Stimulated activated CD4-positive, alpha-beta T cell treated with anti-CD3 and anti-CD28 coated beads, Interleukin-4, amount 100 ng/mL, for 1 hour (primary cell): ENCODE data around the gene RNF19B.
"Not testable (repeated sequence)": the region's sequence is repeated elsewhere in the genome, so short reads cannot be mapped to it uniquely, and the experiment has no call there.

ENCODE experiments used
- DNase-seq: peaks from one replicate; pipeline ENCODE4 v3.0.0-alpha.2; 2020

The RNF19B gene

DNA sequence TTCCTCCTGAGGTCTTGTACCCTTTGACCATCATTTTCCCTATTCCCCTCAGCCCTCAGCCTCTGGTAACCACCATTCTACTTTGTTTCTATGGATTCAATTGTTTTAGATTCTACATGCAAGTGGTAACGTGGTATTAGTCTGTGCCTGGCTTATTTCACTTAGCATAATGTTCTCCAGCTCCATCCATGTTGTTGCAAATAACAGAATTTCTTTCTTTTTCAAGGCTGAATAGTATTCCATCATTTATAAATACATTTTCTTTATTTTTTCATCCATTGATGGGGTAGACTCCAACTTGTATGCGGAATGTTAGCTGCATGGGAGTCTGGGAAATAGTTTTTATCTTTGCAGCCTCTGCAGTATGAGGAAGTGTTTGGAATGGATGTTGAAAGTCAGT, 37.2 kb downstream of the RNF19B start:
- DNase-seq: no peak

GRCh38 chr1:32926562-32926961, 38.0 kb downstream of the RNF19B start:
- no peak for DNase-seq

DNA sequence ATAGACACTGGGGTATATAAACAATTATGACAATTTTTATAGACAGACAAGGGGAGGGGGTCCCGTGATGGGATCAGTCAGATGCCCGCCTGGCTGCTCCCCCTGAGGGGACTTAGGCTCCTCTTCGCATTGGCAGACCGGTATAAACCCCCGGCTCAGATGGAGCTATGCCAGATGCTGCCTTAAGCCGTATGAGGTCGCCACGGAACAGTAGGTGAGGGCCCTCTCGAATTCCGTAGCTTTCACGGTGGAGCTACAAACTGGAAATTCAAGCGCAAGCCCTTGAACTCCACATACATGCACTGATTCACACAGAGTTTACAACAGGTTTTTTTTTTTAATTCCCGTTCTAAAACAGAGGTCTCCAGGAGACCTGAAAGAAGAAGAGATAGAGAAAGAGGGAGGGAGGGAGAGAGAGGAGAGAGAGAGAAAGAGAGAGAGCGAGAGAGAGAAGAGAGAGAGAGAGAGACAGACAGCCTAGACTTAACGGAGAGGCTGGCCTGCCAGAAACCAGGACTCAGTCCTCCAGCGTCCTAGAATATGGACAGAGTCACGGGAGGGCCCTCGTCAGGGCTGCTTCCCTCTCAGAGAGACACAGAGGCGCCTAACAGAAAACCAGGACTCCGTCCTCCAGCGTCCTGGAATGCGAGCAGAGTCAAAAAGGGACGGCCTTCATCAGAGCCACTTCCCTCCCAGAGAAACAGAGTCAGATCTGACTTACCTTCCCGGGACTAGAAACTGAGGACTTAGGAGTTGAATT, 39.0 kb downstream of the RNF19B start:
- DNase-seq: no peak

GRCh38 chr1:32924881-32925344, 39.7 kb downstream of the RNF19B start:
- DNase-seq: no peak

GRCh38 chr1:32920833-32921232, 43.8 kb downstream of the RNF19B start:
- no peak for DNase-seq

DNA sequence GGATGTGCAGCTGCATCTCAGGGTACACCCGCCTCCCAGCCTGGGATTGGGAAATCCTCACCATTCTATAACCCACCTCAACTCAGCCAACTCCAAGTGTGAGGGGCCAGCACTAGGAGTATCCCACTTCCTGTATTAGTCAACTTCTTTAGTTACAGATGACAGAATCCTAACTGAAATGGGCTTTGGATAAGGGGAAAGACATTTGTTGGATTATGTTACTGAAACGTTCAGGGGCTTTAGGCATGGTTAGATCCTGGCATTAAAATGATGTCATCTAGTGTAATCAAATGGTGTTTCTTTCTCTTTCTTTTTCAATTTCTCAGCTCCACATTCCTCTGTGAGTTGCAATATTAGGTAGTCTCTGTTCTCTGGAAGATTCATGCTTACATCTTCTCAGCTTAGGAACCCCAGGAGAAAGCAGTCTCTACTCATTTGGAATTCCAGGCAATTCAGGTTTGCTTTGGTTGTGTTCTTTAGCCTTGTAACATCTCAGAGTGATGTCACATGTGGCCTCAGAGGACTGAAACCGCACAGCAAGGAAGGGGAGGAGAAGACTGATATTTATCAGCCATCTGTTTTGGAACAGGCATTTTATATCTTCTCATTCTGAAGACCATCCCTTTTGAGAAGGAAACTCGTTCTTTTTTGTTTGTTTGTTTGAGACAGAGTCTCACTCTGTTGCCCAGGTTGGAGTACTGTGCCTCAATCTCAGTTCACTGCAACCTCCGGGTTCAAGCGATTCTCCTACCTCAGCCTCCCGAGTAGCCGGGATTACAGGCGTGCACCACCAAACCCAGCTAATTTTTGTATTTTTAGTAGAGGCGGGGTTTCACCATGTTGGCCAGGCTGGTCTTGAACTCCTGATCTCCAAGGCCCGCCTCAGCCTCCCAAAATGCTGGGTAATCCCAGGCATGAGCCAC, 44.5 kb downstream of the RNF19B start:
- no peak for DNase-seq

DNA sequence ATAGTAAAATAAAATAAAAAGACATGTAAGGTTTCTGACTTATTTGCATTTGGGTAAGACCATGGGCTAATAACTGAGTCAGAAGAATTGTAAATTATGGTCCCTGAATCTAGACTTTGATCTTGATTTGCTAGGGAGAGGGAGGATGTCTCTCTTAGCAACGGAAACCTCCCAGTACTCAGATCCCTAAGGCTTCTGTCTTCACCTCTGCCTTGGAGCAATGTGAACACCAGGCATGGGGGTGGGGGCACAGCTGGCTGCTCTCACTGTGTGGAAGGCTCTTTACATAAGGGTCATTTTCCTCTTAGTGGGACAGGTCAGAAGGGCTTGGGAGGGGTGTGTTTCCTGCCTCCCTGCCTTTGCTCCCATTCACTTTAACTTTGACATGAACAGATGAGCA, 46.4 kb downstream of the RNF19B start:
- DNase-seq: no peak

DNA sequence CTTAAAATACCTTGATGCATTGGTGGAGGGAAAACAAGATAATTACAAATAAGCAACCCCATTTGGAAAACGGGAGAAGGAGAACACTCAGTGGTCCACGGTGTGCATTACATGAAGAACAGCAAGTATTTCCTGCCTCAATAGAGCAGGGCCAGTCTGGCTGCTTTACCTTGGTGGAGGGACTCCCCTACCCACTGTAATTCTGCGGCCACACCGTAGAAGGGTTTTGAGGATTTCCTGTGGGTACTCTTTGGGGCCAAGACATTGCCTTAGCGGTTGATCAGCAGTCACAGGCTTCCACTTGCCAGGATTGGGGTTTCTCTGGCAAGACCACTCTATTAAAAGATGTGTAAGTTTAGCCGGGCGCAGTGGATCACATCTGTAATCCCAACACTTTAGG, 47.1 kb downstream of the RNF19B start:
- DNase-seq: no peak

DNA sequence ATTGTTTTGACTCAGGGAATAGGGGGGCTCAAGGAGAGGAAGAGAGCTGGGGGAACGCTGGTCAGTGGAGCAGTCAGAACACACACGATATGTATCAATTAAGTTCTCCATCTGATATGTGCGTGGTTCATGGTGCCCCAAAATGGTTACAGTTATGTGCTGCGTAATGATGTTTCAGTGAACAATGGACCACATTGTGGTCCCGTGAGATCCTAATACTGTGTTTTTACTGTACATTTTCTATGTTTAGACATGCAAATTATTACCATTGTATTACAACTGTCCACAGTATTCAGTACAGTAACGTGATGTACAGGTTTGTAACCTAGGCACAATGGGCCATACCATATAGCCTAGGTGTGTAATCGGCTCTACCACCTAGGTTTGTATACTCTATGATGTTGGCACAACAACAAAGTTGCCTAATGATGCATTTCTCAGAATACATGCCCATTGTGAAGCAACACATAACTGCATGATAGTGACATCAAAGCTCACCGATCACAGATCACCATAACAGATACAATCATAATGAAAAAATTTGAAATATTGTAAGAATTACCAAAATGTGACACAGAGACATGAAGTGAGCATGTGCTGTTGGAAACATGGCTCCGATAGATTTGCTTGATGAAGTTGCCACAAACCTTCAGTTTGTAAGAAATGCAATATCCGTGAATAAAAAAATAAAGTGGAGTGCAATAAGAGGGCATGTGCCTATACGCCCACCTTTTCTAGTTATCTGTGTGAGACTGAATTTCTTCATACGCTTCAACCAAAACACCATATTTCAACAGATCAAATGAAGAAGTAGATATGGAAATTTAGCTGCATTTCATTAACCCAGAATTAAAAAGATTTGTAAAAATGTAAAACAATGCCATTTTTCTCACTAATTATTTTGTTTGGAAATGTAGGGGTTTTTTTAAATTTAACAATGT, 48.6 kb downstream of the RNF19B start:
- DNase-seq: no peak

- DNase-seq: no peak
Measured at GRCh38 chr1:32910319-32910718, 54.3 kb downstream of the RNF19B start.

DNA sequence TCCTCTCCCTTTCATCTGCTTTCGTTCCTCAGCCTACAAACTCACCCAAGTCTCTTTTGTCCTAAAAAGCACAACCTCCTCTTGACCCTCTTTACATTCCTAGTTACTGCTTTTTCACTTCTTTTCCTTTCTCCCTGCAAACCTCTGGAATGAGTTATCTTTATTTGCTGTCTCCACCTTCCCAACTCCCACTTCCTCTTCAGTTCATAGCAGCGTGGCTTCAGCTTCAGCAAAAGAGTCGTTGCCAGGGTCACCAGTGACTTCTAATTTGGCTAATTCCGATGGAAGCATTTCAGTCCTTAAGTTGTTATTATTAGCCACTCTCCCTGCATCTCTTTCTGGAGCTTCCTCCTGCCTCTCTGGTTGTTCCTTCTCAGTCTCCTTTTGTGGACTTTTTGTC, 57.2 kb downstream of the RNF19B start:
- DNase-seq: no peak

- no peak for DNase-seq
Measured at GRCh38 chr1:32906654-32907053, 58.0 kb downstream of the RNF19B start.

GRCh38 chr1:32905588-32905987, 59.0 kb downstream of the RNF19B start:
- not testable (repeated sequence) for DNase-seq

DNA sequence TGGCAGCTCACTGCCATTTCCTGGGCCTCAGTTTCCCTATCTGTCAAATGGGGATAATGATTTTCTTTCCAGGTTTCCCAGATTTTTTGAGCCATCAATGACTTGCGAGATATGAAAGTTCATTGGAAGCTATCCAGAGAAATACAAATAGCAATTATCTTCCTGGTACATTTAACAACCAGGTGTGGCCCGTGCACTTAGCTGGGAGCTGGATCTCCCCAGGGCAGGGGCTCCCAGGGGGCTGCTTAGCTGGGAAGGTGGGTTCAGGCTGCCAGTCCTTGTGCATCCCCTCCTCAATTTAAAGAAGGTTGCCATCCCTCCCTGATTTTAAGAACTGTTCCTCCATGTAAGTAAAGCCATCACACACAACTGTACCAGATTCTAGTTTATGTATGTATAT, 59.8 kb downstream of the RNF19B start:
- DNase-seq: no peak

- no peak for DNase-seq
Measured at GRCh38 chr1:32903991-32904785, 60.4 kb downstream of the RNF19B start.

GRCh38 chr1:32902535-32902920, 62.1 kb downstream of the RNF19B start:
- no peak for DNase-seq

DNA sequence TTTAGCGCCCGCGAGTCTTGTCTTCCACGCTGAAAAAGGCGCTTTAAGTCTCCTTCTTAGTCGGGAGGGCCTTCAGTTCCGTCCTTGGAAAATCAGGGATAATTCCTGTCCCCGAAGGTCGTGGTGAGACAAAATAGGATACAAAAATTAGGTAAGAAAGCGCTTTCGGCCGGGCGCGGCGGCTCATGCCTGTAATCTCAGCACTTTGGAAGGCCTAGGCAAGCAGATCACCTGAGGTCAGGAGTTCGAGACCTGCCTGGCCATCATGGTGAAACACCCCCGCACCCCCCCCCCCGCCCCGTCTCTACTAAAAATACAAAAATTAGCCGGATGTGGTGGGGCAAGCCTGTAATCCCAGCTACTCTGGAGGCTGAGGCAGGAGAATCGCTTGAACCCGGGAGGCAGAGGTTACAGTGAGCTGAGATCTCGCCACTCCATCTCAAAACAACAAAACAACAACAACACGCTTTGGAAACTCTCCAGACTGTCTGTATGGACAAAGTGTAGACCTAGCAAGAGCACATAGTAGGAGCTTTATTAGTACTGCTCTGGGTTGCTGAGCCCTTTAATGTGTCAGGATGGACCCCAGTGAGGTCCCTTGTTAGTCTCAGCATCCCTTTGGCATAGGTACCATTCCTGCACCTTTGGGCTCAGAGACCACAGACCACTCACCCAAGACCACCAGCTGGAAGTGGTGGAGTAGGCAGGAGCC, 62.6 kb downstream of the RNF19B start:
- DNase-seq: no peak

DNA sequence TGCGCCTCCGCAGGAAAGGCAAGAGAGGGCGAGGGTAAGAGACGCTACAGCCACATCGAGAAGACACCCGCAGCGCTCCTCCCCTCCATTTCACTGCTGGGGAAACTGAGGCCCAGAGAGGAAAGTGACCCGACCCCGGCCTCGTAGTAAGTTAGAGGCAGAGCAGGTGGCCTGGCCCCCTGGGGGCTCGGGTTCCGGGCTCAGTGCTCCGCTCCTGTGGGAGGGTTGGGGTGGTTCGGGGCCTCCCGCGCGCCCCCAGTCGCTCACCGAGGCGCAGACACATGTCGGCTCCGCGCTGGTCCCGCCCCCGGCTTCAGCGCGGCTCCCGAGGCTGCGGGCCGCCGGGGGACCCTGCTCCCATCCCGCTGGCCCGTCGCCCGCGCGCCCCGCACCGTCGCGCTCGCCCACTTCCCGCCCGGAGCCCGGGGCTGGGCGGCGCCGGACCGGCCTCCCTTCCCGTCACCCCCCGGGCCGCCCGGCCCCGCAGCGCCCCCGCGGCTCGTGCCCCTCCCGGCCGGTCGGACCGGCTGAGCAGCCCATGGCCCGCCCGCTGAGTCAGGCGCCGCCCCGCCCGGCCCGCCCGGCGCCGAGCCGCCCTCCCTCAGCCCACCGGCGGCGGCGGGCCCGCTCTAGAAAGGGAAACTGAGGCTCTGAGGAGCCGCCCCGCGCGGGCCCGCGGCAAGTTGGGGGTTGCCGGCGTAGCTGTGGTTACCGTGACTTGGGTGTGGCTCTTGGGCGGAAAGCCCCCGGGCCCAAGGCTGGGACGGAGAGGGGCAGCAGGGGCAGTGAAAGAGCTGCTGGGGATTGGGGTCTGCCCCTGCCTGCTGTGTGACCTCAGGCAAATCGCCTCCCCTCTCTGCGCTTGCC, 63.4 kb downstream of the RNF19B start, which contains the start of gene TMEM54:
TMEM54 (minus strand) TSS at position 434 of the 867 bp plus-strand sequence; CDS start at position 283, 151 bp downstream.
- DNase-seq: peak; percentile 18

DNA sequence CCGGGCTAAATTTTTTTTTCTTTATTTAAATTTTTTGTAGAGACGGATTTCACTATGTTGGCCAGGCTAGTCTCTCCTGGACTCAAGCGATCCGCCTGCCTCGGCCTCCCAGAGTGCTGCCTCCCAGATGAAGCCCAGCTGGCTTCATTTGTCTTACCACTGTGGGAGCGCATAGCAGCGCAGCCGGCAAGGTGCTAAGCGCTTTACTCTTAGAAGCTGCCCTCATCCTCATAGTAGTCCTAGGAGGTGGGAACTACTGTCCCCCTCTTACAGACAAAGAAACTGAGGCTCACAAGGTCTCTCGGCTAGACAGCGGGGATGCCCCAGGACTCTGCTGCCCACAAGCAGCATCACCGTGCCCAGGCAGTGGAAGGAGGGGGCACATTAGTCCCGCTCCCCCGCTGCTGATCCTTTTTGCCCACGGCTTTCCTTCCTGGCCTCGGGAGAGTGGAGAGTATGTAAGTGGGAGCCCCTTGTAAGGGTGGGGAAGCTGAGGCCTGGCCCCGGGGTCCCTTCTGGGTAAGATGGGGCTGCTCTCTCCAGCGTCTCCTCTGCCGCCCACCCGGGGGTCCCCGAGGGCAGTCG, 64.1 kb downstream of the RNF19B start:
- no peak for DNase-seq
